ENCODE results near the gene BCAS3. TPM values are rescaled to one million over a fixed set of nuclear protein-coding genes. Genes with fewer than 3 reads are reported as not detected.
A peak's percentile ranks its signal among the peaks of the same experiment; 100 is the strongest.

Gene BCAS3
- total RNA-seq, 1 donor, result 23.7 TPM

DNA sequence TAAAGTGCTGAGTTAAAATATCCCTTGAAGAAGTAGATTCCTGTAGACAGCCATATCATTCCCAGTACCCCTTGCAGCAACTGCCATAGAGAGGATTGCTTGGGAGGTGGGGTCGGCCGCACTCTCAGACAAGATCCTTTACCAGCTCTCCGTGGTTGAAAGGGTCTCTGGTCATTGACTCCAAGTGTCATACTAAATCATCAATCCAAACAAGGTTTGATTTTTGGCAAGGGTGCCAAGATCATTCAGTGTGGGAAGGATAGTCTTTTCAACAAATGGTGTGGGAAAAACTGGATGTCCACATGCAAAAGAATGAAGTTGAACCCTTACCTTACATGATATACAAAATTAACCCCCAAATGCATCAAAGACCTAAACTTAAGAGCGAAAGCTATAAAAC, 743.8 kb downstream of the BCAS3 start:
- DNase-seq (ENCODE audit: low read depth), result no peak
- H3K4me3 ChIP-seq (ENCODE audit: low read depth, low read length), result no peak overlapping the region
- no peak for TF ChIP-seq CTCF (IDR thresholded peaks at IDR 0.05; ENCODE audit: insufficient read depth, low read depth, low read length)

- no peak overlapping the region for H3K4me3 ChIP-seq (ENCODE audit: low read depth, low read length)
- no peak for TF ChIP-seq CTCF (IDR thresholded peaks at IDR 0.05; ENCODE audit: insufficient read depth, low read depth, low read length)
- DNase-seq (ENCODE audit: low read depth), result no peak
Measured at GRCh38 chr17:61422116-61422799, 744.6 kb downstream of the BCAS3 start.

- no peak overlapping the region for H3K4me3 ChIP-seq (ENCODE audit: low read depth, low read length)
- no peak for DNase-seq (ENCODE audit: low read depth)
- TF ChIP-seq CTCF (IDR thresholded peaks at IDR 0.05; ENCODE audit: insufficient read depth, low read depth, low read length), result no peak
Measured at GRCh38 chr17:61422869-61423268, 745.2 kb downstream of the BCAS3 start.

- no peak for DNase-seq (ENCODE audit: low read depth)
- no peak for TF ChIP-seq CTCF (IDR thresholded peaks at IDR 0.05; ENCODE audit: insufficient read depth, low read depth, low read length)
Measured at GRCh38 chr17:61423967-61424649, 746.5 kb downstream of the BCAS3 start.

GRCh38 chr17:61425682-61426481, 748.2 kb downstream of the BCAS3 start:
- peak; percentile 37 for TF ChIP-seq CTCF (IDR thresholded peaks at IDR 0.05; ENCODE audit: insufficient read depth, low read depth, low read length)

More at GRCh38 chr17:61423967-61424649, 746.5 kb downstream of the BCAS3 start:
- H3K4me3 ChIP-seq (ENCODE audit: low read depth, low read length), result no peak overlapping the region

GRCh38 chr17:61426482-61427304, 749.0 kb downstream of the BCAS3 start:
- no peak for DNase-seq (ENCODE audit: low read depth)
- H3K4me3 ChIP-seq (ENCODE audit: low read depth, low read length), result no peak overlapping the region
- peak; percentile 9 for TF ChIP-seq CTCF (IDR thresholded peaks at IDR 0.05; ENCODE audit: insufficient read depth, low read depth, low read length)

More at GRCh38 chr17:61425682-61426481, 748.2 kb downstream of the BCAS3 start:
- no peak overlapping the region for H3K4me3 ChIP-seq (ENCODE audit: low read depth, low read length)
- no peak for DNase-seq (ENCODE audit: low read depth)
